Measurements from ENCODE around the gene IFI27. TPM values are rescaled to one million over a fixed set of nuclear protein-coding genes. Genes with fewer than 3 reads are reported as not detected.

Gene IFI27
- total RNA-seq, 2 experiments from 2014 or later = 0.63 to 1.5 TPM

GRCh38 chr14:94098326-94098992, 12.1 kb upstream of the IFI27 start:
- no peaks in the 10 kb centered on the region for H3K4me1 ChIP-seq (ENCODE audit: insufficient read depth, low read length, poor library complexity, severe bottlenecking)
- H3K9me3 ChIP-seq (ENCODE audit: low read length) = no peaks in the 10 kb centered on the region
- no peak for DNase-seq (ENCODE audit: low spot score)
- no peak overlapping the region for H3K4me2 ChIP-seq (ENCODE audit: low read length)
- TF ChIP-seq CTCF (conservative IDR thresholded peaks at IDR 0.05; ENCODE audit: low read length) = no peak
- TF ChIP-seq EZH2phosphoT487 (IDR thresholded peaks at IDR 0.05; ENCODE audit: borderline replicate concordance, low read depth, low read length) = no peak
- no TSS peak for BruUV-seq (replicated peaks)
- no peak overlapping the region for H2AFZ ChIP-seq (ENCODE audit: low read length)
- ChIA-PET CTCF (ENCODE audit: unreplicated experiment) (no interaction called here), POLR2A (interaction anchor here (0.6 to 1.7 kb wide), 5 partner anchors 17 to 1338 kb away, joined by 3 to 9 read pairs (median 3); partner anchors contain the start of genes DDX24 and IFI27L1)
- H3K27ac ChIP-seq (ENCODE audit: low read depth, low read length, poor library complexity, severe bottlenecking) = no peak overlapping the region
- no peaks in the 10 kb centered on the region for H3K9me2 ChIP-seq (ENCODE audit: insufficient read depth, low read length)
- H4K20me1 ChIP-seq (ENCODE audit: insufficient read depth, low read length) = no peaks in the 10 kb centered on the region
- no peak overlapping the region for H3K4me3 ChIP-seq (ENCODE audit: low read depth, low read length, poor library complexity, severe bottlenecking)
- peaks cover 5% of the 10 kb centered on the region; the same call in 1 of the 2 replicates for H3K36me3 ChIP-seq (ENCODE audit: insufficient read depth, low read length)
- intact Hi-C loops (cut with micrococcal nuclease; ENCODE audit: unreplicated experiment) = no loop called here
- no peaks in the 10 kb centered on the region for H3K79me2 ChIP-seq (ENCODE audit: insufficient read depth, low read depth, low read length)

- no peak overlapping the region for H3K4me3 ChIP-seq (ENCODE audit: low read depth, low read length, poor library complexity, severe bottlenecking)
- BruUV-seq (replicated peaks) = no TSS peak
- no peak overlapping the region for H2AFZ ChIP-seq (ENCODE audit: low read length)
- H3K4me2 ChIP-seq (ENCODE audit: low read length) = no peak overlapping the region
- peaks cover 5% of the 10 kb centered on the region; the same call in 1 of the 2 replicates for H3K36me3 ChIP-seq (ENCODE audit: insufficient read depth, low read length)
- no peaks in the 10 kb centered on the region for H3K9me3 ChIP-seq (ENCODE audit: low read length)
- no peak for DNase-seq (ENCODE audit: low spot score)
- intact Hi-C loops (cut with micrococcal nuclease; ENCODE audit: unreplicated experiment) = no loop called here
- no peak overlapping the region for H3K27ac ChIP-seq (ENCODE audit: low read depth, low read length, poor library complexity, severe bottlenecking)
- H3K4me1 ChIP-seq (ENCODE audit: insufficient read depth, low read length, poor library complexity, severe bottlenecking) = no peaks in the 10 kb centered on the region
- ChIA-PET CTCF (ENCODE audit: unreplicated experiment) (no interaction called here), POLR2A (interaction anchor here (0.6 to 1.7 kb wide), 5 partner anchors 17 to 1337 kb away, joined by 3 to 9 read pairs (median 3); partner anchors contain the start of genes DDX24 and IFI27L1)
- TF ChIP-seq CTCF (conservative IDR thresholded peaks at IDR 0.05; ENCODE audit: low read length) = no peak
- no peak for TF ChIP-seq EZH2phosphoT487 (IDR thresholded peaks at IDR 0.05; ENCODE audit: borderline replicate concordance, low read depth, low read length)
- no peaks in the 10 kb centered on the region for H3K79me2 ChIP-seq (ENCODE audit: insufficient read depth, low read depth, low read length)
- no peaks in the 10 kb centered on the region for H3K9me2 ChIP-seq (ENCODE audit: insufficient read depth, low read length)
- no peaks in the 10 kb centered on the region for H4K20me1 ChIP-seq (ENCODE audit: insufficient read depth, low read length)
These were observed 11.5 kb upstream of the IFI27 start for GRCh38 chr14:94099006-94099405.

GRCh38 chr14:94100847-94101246, 9.7 kb upstream of the IFI27 start:
- DNase-seq (ENCODE audit: low spot score) = no peak
- intact Hi-C loops (cut with micrococcal nuclease; ENCODE audit: unreplicated experiment) = no loop called here
- no peaks in the 10 kb centered on the region for H3K4me1 ChIP-seq (ENCODE audit: insufficient read depth, low read length, poor library complexity, severe bottlenecking)
- no peaks in the 10 kb centered on the region for H3K9me3 ChIP-seq (ENCODE audit: low read length)
- H3K79me2 ChIP-seq (ENCODE audit: insufficient read depth, low read depth, low read length) = no peaks in the 10 kb centered on the region
- H3K4me3 ChIP-seq (ENCODE audit: low read depth, low read length, poor library complexity, severe bottlenecking) = no peak overlapping the region
- no peak overlapping the region for H3K4me2 ChIP-seq (ENCODE audit: low read length)
- H3K9me2 ChIP-seq (ENCODE audit: insufficient read depth, low read length) = no peaks in the 10 kb centered on the region
- ChIA-PET CTCF (ENCODE audit: unreplicated experiment) (interaction anchor here (0.6 to 1.1 kb wide), 2 partner anchors 65 to 112 kb away, joined by 4 read pairs; no protein-coding TSS in a partner anchor), POLR2A (no interaction called here)
- no peak for TF ChIP-seq EZH2phosphoT487 (IDR thresholded peaks at IDR 0.05; ENCODE audit: borderline replicate concordance, low read depth, low read length)
- TF ChIP-seq CTCF (conservative IDR thresholded peaks at IDR 0.05; ENCODE audit: low read length) = no peak
- H3K27ac ChIP-seq (ENCODE audit: low read depth, low read length, poor library complexity, severe bottlenecking) = no peak overlapping the region
- no TSS peak for BruUV-seq (replicated peaks)
- H3K36me3 ChIP-seq (ENCODE audit: insufficient read depth, low read length) = peaks cover 5% of the 10 kb centered on the region; the same call in 1 of the 2 replicates
- H4K20me1 ChIP-seq (ENCODE audit: insufficient read depth, low read length) = no peaks in the 10 kb centered on the region
- no peak overlapping the region for H2AFZ ChIP-seq (ENCODE audit: low read length)
